Measurements from ENCODE around the gene C1GALT1C1L.
"Not testable (repeated sequence)": the region's sequence is repeated elsewhere in the genome, so short reads cannot be mapped to it uniquely, and the experiment has no call there.

DNA sequence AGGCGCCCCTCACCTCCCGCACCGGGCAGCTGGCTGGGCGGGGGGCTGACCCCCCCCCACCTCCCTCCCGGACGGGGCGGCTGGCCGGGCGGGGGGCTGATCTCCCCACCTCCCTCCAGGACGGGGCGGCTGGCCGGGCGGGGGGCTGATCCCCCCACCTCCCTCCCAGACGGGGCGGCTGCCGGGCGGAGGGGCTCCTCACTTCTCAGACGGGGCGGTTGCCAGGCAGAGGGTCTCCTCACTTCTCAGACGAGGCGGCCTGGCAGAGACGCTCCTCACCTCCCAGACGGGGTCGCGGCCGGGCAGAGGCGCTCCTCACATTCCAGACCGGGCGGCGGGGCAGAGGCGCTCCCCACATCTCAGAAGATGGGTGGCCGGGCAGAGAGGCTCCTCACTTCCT is 1.6 kb upstream of the C1GALT1C1L start:
- TF ChIP-seq, protein P1, sequence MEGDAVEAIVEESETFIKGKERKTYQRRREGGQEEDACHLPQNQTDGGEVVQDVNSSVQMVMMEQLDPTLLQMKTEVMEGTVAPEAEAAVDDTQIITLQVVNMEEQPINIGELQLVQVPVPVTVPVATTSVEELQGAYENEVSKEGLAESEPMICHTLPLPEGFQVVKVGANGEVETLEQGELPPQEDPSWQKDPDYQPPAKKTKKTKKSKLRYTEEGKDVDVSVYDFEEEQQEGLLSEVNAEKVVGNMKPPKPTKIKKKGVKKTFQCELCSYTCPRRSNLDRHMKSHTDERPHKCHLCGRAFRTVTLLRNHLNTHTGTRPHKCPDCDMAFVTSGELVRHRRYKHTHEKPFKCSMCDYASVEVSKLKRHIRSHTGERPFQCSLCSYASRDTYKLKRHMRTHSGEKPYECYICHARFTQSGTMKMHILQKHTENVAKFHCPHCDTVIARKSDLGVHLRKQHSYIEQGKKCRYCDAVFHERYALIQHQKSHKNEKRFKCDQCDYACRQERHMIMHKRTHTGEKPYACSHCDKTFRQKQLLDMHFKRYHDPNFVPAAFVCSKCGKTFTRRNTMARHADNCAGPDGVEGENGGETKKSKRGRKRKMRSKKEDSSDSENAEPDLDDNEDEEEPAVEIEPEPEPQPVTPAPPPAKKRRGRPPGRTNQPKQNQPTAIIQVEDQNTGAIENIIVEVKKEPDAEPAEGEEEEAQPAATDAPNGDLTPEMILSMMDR (IDR thresholded peaks at IDR 0.05; ENCODE audit: borderline replicate concordance, extremely low read depth, low read length, poor library complexity, severe bottlenecking), result not testable (repeated sequence)
- not testable (repeated sequence) for TF ChIP-seq EZH2 (IDR thresholded peaks at IDR 0.05; ENCODE audit: borderline replicate concordance, low read depth, low read length, severe bottlenecking)

Data from DND-41 (cell line).